Measurements from ENCODE around the gene SLITRK1.

SLITRK1 gene, protein sequence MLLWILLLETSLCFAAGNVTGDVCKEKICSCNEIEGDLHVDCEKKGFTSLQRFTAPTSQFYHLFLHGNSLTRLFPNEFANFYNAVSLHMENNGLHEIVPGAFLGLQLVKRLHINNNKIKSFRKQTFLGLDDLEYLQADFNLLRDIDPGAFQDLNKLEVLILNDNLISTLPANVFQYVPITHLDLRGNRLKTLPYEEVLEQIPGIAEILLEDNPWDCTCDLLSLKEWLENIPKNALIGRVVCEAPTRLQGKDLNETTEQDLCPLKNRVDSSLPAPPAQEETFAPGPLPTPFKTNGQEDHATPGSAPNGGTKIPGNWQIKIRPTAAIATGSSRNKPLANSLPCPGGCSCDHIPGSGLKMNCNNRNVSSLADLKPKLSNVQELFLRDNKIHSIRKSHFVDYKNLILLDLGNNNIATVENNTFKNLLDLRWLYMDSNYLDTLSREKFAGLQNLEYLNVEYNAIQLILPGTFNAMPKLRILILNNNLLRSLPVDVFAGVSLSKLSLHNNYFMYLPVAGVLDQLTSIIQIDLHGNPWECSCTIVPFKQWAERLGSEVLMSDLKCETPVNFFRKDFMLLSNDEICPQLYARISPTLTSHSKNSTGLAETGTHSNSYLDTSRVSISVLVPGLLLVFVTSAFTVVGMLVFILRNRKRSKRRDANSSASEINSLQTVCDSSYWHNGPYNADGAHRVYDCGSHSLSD

DNA sequence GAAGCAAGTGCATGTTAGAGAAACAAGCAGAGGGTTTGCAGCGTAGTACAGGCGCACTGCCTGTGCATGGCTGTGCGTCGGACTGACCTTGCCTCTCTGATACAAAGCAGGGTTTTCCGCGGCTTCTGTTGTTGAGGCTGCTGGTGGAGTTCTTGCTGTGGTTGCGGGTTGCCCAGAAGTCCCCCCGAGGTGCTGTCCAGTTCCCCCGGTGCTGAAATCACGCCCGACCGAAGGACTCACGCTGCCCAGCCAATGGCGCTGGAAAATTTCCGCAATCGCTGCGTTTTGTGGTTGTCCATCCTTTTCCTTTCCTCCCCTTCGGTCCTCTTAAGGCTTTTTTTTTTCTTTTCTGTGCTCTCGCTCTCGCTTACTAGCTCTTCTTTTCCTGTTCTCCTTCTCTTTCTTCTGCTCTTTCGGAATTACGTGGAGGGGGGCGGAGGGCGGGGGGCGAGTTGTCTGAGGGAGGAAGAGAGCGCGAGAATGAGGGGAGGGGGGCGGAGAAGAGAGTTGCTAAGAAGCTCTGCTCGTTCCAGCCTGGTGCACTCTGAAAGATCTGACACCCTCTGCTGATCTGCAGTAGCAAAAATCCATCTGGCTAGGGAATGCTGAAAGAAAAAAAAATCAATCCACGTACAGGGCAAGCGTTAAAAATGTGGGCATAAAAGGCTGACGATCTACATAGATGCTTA is at the start of gene SLITRK1:
TSS of gene SLITRK1 (minus strand) at position 558 of the 689 bp plus-strand sequence. CDS start 967 bp downstream, outside the sequence.
- no peak within 1 kb of the TSS for H3K27ac ChIP-seq (ENCODE audit: low read length)

DNA sequence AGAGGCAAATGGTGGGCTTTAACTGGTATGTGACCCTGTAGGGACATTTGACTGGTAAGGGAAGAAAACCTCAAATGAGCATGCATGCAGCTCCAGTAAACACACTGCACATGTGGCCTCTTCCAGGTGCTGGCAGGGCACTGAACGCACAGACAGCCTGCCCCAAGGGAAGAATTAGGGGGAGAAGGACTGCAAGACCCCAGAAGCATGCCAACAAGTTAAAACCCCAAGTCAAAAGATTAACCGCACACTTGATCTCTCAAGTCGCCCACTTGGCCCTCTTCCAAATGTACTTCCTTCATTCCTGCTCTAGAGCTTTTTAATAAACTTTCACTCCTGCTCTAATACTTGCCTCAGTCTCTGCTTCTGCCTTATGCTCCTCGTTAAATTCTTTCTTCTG is 46.9 kb upstream of the SLITRK1 start:
- no peak overlapping the region for H3K27ac ChIP-seq (ENCODE audit: low read length)
- H3K27me3 ChIP-seq (ENCODE audit: low read depth, low read length), result no peaks in the 10 kb centered on the region
- H3K4me1 ChIP-seq (ENCODE audit: control insufficient read depth in 1 of 2, insufficient read depth in 2 of 2, low read length in 2 of 2), result no peaks in the 10 kb centered on the region
- H3K9me3 ChIP-seq (ENCODE audit: control insufficient read depth in 1 of 2, low read length in 2 of 2), result no peaks in the 10 kb centered on the region
- no peaks in the 10 kb centered on the region for H3K36me3 ChIP-seq (ENCODE audit: control insufficient read depth in 1 of 2, insufficient read depth in 2 of 2, low read length in 2 of 2)
- H3K4me3 ChIP-seq (ENCODE audit: low read depth in 1 of 2, low read length in 2 of 2), result no peak overlapping the region

More for the DNA sequence above, at the start of gene SLITRK1:
- Histone ChIP-seq H3K4me3 (ENCODE audit: low read depth in 1 of 2, low read length in 2 of 2) (peak within 1 kb of the TSS in 1 of 2 donors; percentile 64), H3K27me3 (ENCODE audit: low read depth, low read length) (peaks cover 17% of the 10 kb centered on the region), H3K9me3 (ENCODE audit: control insufficient read depth in 1 of 2, low read length in 2 of 2) (no peaks in the 10 kb centered on the region), H3K4me1 (ENCODE audit: control insufficient read depth in 1 of 2, insufficient read depth in 2 of 2, low read length in 2 of 2) (peaks cover 0 to 36% of the 10 kb centered on the region in 2 donors), H3K36me3 (ENCODE audit: control insufficient read depth in 1 of 2, insufficient read depth in 2 of 2, low read length in 2 of 2) (no peaks in the 10 kb centered on the region)

DNA sequence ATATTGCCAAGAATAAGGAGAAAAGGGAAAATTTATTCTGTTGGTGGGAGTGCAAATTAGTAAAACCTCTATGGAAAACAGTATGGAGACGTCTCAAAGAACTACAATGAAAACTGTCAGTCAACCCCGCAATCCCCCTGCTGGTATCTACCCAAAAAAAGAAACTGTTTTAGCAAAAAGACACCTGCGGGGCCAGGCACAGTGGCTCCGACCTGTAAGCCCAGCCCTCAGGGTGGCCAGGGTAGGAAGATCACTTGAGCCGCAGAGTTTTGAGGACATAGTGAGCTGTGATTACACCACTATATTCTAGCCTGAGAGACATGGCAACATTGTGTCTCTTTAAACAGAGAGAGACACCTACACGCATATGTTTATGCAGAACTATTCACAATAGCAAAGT is 37.5 kb upstream of the SLITRK1 start:
- no peak overlapping the region for H3K4me3 ChIP-seq (ENCODE audit: low read depth in 1 of 2, low read length in 2 of 2)
- no peak overlapping the region for H3K27ac ChIP-seq (ENCODE audit: low read length)
- no peaks in the 10 kb centered on the region for H3K27me3 ChIP-seq (ENCODE audit: low read depth, low read length)
- H3K9me3 ChIP-seq (ENCODE audit: control insufficient read depth in 1 of 2, low read length in 2 of 2), result no peaks in the 10 kb centered on the region
- H3K4me1 ChIP-seq (ENCODE audit: control insufficient read depth in 1 of 2, insufficient read depth in 2 of 2, low read length in 2 of 2), result no peaks in the 10 kb centered on the region
- H3K36me3 ChIP-seq (ENCODE audit: control insufficient read depth in 1 of 2, insufficient read depth in 2 of 2, low read length in 2 of 2), result no peaks in the 10 kb centered on the region

DNA sequence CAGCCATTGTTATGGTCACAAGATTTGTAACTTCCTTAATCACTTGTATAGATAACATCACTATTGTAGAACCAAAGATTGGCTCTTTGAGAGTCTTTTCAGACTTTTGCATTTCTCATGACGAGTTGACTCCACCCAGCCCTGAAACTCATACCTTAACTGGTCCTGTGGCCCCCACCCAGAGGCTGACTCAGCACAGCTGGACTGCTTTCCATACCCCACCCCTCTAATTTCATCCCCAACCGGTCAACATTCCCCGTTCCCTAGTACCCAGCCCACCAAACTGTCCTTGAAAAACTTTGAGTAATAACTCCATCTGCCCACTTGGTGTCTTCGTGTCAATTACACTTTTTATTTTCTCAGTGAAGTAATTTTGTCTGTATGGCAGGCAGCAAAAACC is 32.1 kb upstream of the SLITRK1 start:
- Histone ChIP-seq H3K27ac (ENCODE audit: low read length) (no peak overlapping the region), H3K27me3 (ENCODE audit: low read depth, low read length) (no peaks in the 10 kb centered on the region), H3K36me3 (ENCODE audit: control insufficient read depth in 1 of 2, insufficient read depth in 2 of 2, low read length in 2 of 2) (no peaks in the 10 kb centered on the region), H3K4me1 (ENCODE audit: control insufficient read depth in 1 of 2, insufficient read depth in 2 of 2, low read length in 2 of 2) (no peaks in the 10 kb centered on the region), H3K9me3 (ENCODE audit: control insufficient read depth in 1 of 2, low read length in 2 of 2) (no peaks in the 10 kb centered on the region), H3K4me3 (ENCODE audit: low read depth in 1 of 2, low read length in 2 of 2) (no peak overlapping the region)

DNA sequence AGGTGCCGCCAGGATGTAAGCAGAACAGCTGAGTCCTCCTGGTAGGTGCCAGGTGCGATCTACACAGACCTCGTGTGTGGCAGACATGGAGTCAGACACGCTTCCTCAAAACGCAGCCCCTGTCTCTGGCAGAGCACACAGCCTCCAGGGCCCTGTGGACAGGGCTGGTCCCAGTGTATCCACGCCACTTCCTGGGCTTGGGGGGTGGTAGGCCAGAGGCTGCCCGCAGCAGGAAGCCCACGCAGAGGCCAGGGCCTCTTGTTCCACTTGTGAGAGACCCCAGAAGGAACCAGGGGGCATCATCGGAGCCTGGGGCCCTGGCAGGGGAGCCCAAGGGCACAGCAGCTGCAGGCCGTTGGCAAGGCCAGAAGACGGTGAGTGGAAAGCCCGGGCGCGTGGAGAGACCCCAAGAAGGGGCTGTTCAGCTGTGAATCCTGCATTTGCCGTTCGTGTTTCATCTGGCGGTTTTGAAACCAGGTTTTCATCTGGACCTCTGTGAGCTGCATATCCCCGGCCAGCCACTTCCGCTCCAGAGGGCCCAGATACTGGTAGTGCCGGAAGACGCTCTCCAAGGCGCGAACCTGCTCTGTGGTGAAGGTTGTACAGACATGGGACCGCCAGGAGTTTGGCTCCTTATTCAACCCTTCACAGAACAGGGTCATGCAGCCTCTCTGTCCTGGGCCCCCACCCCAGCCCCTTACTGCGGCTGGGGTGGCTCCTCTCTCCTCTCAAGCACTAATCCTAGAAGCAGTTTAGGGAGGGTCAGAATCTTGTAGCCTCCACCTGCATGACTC is 25.1 kb upstream of the SLITRK1 start:
- H3K9me3 ChIP-seq (ENCODE audit: control insufficient read depth in 1 of 2, low read length in 2 of 2), result no peaks in the 10 kb centered on the region
- H3K4me3 ChIP-seq (ENCODE audit: low read depth in 1 of 2, low read length in 2 of 2), result no peak overlapping the region
- no peaks in the 10 kb centered on the region for H3K36me3 ChIP-seq (ENCODE audit: control insufficient read depth in 1 of 2, insufficient read depth in 2 of 2, low read length in 2 of 2)
- no peak overlapping the region for H3K27ac ChIP-seq (ENCODE audit: low read length)
- no peaks in the 10 kb centered on the region for H3K27me3 ChIP-seq (ENCODE audit: low read depth, low read length)
- no peaks in the 10 kb centered on the region for H3K4me1 ChIP-seq (ENCODE audit: control insufficient read depth in 1 of 2, insufficient read depth in 2 of 2, low read length in 2 of 2)

DNA sequence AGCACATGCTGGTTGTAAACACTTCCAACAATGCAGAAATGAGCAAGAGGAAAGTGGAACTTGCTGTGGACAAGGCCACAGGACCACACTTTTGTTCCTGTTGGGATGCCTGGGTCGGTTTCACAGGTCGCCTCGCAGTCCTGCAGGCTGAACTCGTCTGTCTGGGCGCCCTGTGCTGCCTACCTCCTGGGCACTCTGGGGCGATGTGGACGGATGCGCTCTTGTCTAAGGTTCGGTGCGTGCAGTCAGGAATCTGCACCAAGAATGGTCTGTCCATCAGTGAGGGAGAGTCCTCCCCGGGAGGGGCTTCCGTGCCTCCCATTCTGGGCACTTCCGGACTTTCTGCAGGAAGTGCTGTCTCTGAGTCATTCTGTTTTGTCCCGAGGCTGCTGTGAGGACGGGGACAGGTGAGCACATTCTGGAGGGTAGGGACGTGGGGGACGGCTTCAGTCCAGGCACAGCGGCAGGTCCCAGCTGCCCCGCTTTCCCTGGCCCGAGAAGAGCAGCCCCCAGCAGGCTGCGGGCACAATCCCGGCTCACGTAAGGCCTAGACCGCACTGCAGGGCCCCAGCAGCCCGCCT is 24.1 kb upstream of the SLITRK1 start:
- H3K4me3 ChIP-seq (ENCODE audit: low read depth in 1 of 2, low read length in 2 of 2), result no peak overlapping the region
- H3K36me3 ChIP-seq (ENCODE audit: control insufficient read depth in 1 of 2, insufficient read depth in 2 of 2, low read length in 2 of 2), result no peaks in the 10 kb centered on the region
- H3K27me3 ChIP-seq (ENCODE audit: low read depth, low read length), result no peaks in the 10 kb centered on the region
- no peaks in the 10 kb centered on the region for H3K4me1 ChIP-seq (ENCODE audit: control insufficient read depth in 1 of 2, insufficient read depth in 2 of 2, low read length in 2 of 2)
- no peak overlapping the region for H3K27ac ChIP-seq (ENCODE audit: low read length)
- H3K9me3 ChIP-seq (ENCODE audit: control insufficient read depth in 1 of 2, low read length in 2 of 2), result no peaks in the 10 kb centered on the region

DNA sequence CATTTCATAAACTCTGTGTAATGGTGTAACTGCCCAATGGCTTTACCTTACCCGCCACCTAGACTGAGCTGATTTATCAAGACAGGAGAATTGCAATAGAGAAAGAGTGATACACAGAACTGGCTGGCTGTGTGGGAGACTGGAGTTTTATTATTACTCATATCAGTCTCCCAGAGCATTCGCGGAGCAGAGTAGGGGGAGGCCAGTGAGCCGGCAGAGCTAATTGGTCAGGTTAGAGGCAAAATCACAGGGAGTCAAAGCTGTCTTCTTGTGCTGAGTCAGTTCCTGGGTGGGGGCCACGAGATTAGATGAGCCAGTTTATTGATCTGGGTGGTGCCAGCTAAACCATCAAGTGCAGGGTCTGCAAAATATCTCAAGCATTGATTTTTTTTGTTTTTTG is 23.4 kb upstream of the SLITRK1 start:
- Histone ChIP-seq H3K4me3 (ENCODE audit: low read depth in 1 of 2, low read length in 2 of 2) (no peak overlapping the region), H3K4me1 (ENCODE audit: control insufficient read depth in 1 of 2, insufficient read depth in 2 of 2, low read length in 2 of 2) (no peaks in the 10 kb centered on the region), H3K27ac (ENCODE audit: low read length) (no peak overlapping the region), H3K27me3 (ENCODE audit: low read depth, low read length) (no peaks in the 10 kb centered on the region), H3K36me3 (ENCODE audit: control insufficient read depth in 1 of 2, insufficient read depth in 2 of 2, low read length in 2 of 2) (no peaks in the 10 kb centered on the region), H3K9me3 (ENCODE audit: control insufficient read depth in 1 of 2, low read length in 2 of 2) (no peaks in the 10 kb centered on the region)

DNA sequence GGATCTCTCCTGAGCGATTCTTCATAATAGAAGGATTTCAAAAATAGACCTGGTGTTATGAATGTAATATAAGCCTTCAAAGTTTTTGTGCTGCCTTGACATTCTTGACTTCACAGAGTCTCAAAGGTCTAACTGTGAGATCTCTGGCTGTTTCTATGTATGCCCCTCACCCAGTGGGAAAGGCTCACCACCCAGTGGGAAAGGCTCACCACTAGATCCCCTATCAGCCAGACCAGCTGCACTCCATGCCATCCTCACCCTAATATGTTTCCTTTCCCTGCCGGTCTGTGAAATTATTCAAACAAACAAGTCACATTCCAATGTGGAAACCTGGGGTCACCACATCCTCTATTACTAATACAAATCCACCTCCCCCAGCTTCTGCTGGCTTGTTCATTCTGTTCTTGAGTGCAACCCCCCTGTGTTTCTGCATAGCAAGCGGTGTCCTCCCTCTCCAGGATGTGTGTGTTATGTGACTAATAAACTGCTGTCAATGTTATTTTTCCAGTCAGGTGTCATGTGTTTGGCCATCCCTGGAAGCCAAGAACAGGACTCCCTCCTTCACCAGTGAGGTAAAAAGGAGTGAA is 13.8 kb upstream of the SLITRK1 start:
- Histone ChIP-seq H3K9me3 (ENCODE audit: control insufficient read depth in 1 of 2, low read length in 2 of 2) (no peaks in the 10 kb centered on the region), H3K27me3 (ENCODE audit: low read depth, low read length) (no peaks in the 10 kb centered on the region), H3K4me3 (ENCODE audit: low read depth in 1 of 2, low read length in 2 of 2) (no peak overlapping the region), H3K36me3 (ENCODE audit: control insufficient read depth in 1 of 2, insufficient read depth in 2 of 2, low read length in 2 of 2) (no peaks in the 10 kb centered on the region), H3K4me1 (ENCODE audit: control insufficient read depth in 1 of 2, insufficient read depth in 2 of 2, low read length in 2 of 2) (peaks cover 0 to 5% of the 10 kb centered on the region in 2 donors), H3K27ac (ENCODE audit: low read length) (no peak overlapping the region)

DNA sequence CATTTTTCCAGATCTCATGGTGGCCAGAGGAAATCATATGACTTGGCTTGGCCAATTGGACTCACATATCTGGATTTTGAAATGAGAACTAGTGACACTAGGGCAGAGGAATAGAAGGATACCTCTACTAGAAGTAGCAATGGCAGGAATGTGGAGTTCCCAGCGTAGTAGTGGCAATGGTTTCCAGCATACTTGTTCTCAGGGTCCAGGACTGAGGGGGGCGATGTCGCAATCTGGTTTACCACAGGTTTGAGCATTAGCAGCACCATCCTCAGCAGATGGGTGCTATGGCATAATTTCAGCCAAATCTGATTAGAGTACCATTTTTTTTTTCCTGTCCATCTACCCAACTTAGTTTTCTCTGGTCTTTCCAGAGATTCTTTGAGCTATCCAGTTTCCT is 8.1 kb upstream of the SLITRK1 start:
- Histone ChIP-seq H3K9me3 (ENCODE audit: control insufficient read depth in 1 of 2, low read length in 2 of 2) (no peaks in the 10 kb centered on the region), H3K36me3 (ENCODE audit: control insufficient read depth in 1 of 2, insufficient read depth in 2 of 2, low read length in 2 of 2) (no peaks in the 10 kb centered on the region), H3K27me3 (ENCODE audit: low read depth, low read length) (no peaks in the 10 kb centered on the region), H3K4me3 (ENCODE audit: low read depth in 1 of 2, low read length in 2 of 2) (no peak overlapping the region), H3K27ac (ENCODE audit: low read length) (no peak overlapping the region), H3K4me1 (ENCODE audit: control insufficient read depth in 1 of 2, insufficient read depth in 2 of 2, low read length in 2 of 2) (no peaks in the 10 kb centered on the region)

DNA sequence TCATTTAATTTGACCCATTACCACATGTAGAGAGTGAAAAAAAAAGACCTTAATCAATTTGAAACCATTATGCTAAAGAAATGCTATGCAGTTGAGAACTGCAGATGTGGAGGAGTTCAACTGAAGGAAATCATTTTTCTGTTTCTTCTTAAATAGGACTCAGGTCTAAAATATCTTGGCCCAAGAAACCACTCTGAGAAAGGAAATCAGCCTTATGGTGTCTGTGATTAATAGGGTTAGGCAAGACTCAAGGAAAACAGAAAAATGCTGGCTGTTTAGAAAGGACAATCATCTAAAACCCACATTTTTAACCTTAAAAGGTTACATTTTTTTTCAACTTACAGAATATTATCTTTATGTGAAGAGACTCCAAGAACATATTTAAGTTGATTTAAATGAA is 1.9 kb upstream of the SLITRK1 start:
- Histone ChIP-seq H3K9me3 (ENCODE audit: control insufficient read depth in 1 of 2, low read length in 2 of 2) (no peaks in the 10 kb centered on the region), H3K4me1 (ENCODE audit: control insufficient read depth in 1 of 2, insufficient read depth in 2 of 2, low read length in 2 of 2) (peaks cover 0 to 35% of the 10 kb centered on the region in 2 donors), H3K4me3 (ENCODE audit: low read depth in 1 of 2, low read length in 2 of 2) (no peak overlapping the region), H3K27ac (ENCODE audit: low read length) (no peak overlapping the region), H3K36me3 (ENCODE audit: control insufficient read depth in 1 of 2, insufficient read depth in 2 of 2, low read length in 2 of 2) (no peaks in the 10 kb centered on the region), H3K27me3 (ENCODE audit: low read depth, low read length) (peaks cover 17% of the 10 kb centered on the region)
